ENCODE measurements around the gene RP9. TPM values are rescaled to one million over a fixed set of nuclear protein-coding genes. Genes with fewer than 3 reads are reported as not detected.
A peak's percentile ranks its signal among the peaks of the same experiment; 100 is the strongest.

The RP9 gene
- total RNA-seq, 3 donors from 2014 or later = 29.3 to 30.9 (median 30.6) TPM

GRCh38 chr7:33062782-33063443 lies 46.3 kb downstream of the RP9 start:
- Mint-ChIP-seq H3K4me1 (ENCODE audit: low read depth) (peaks cover 36% of the 10 kb centered on the region), H3K27me3 (ENCODE audit: low read depth) (peaks cover 3% of the 10 kb centered on the region), H3K4me3 (peak overlapping the region; percentile 94), H3K36me3 (ENCODE audit: insufficient read depth) (peaks cover 15% of the 10 kb centered on the region), H3K9me3 (peaks cover 8% of the 10 kb centered on the region)
- DNase-seq (peak; percentile 87), ATAC-seq (peak; percentile 94)

- peaks cover 8% of the 10 kb centered on the region for H3K9me3 Mint-ChIP-seq
- ATAC-seq (peak; percentile 4), DNase-seq (peak; percentile 6)
- peak within 1 kb of the TSS; percentile 94 for H3K4me3 Mint-ChIP-seq
- peaks cover 16% of the 10 kb centered on the region for H3K36me3 Mint-ChIP-seq (ENCODE audit: insufficient read depth)
- peaks cover 41% of the 10 kb centered on the region for H3K4me1 Mint-ChIP-seq (ENCODE audit: low read depth)
- peaks cover 3% of the 10 kb centered on the region for H3K27me3 Mint-ChIP-seq (ENCODE audit: low read depth)
Measured at GRCh38 chr7:33062023-33062781, 47.0 kb downstream of the RP9 start, which contains the start of gene NT5C3A. NT5C3A (minus strand) TSS chr7:33062776; CDS start chr7:33062705, 71 bp downstream.

- Mint-ChIP-seq H3K4me1 (ENCODE audit: low read depth) (peaks cover 42% of the 10 kb centered on the region), H3K36me3 (ENCODE audit: insufficient read depth) (peaks cover 16% of the 10 kb centered on the region), H3K27me3 (ENCODE audit: low read depth) (peaks cover 2% of the 10 kb centered on the region), H3K9me3 (peaks cover 7% of the 10 kb centered on the region), H3K4me3 (peak overlapping the region; percentile 94)
- ATAC-seq (no peak), DNase-seq (no peak)
Measured at GRCh38 chr7:33061282-33061937, 47.8 kb downstream of the RP9 start.

GRCh38 chr7:33059635-33060034 lies 49.6 kb downstream of the RP9 start:
- H3K9me3 Mint-ChIP-seq = no peaks in the 10 kb centered on the region
- H3K27me3 Mint-ChIP-seq (ENCODE audit: low read depth) = no peaks in the 10 kb centered on the region
- ATAC-seq = no peak
- peak overlapping the region; percentile 33 for H3K4me3 Mint-ChIP-seq
- peaks cover 54% of the 10 kb centered on the region for H3K4me1 Mint-ChIP-seq (ENCODE audit: low read depth)
- DNase-seq = no peak
- H3K36me3 Mint-ChIP-seq (ENCODE audit: insufficient read depth) = peaks cover 14% of the 10 kb centered on the region

GRCh38 chr7:33055158-33055557 lies 54.0 kb downstream of the RP9 start:
- ATAC-seq (no peak), DNase-seq (no peak)
- Mint-ChIP-seq H3K4me3 (no peak overlapping the region), H3K4me1 (ENCODE audit: low read depth) (peaks cover 67% of the 10 kb centered on the region), H3K36me3 (ENCODE audit: insufficient read depth) (peaks cover 14% of the 10 kb centered on the region), H3K9me3 (no peaks in the 10 kb centered on the region), H3K27me3 (ENCODE audit: low read depth) (no peaks in the 10 kb centered on the region)

GRCh38 chr7:33054261-33054964 lies 54.8 kb downstream of the RP9 start:
- H3K27me3 Mint-ChIP-seq (ENCODE audit: low read depth) = no peaks in the 10 kb centered on the region
- peaks cover 14% of the 10 kb centered on the region for H3K36me3 Mint-ChIP-seq (ENCODE audit: insufficient read depth)
- no peaks in the 10 kb centered on the region for H3K9me3 Mint-ChIP-seq
- DNase-seq (no peak), ATAC-seq (peak; percentile 85 to 89)
- no peak overlapping the region for H3K4me3 Mint-ChIP-seq
- H3K4me1 Mint-ChIP-seq (ENCODE audit: low read depth) = peaks cover 62% of the 10 kb centered on the region

- no peaks in the 10 kb centered on the region for H3K9me3 Mint-ChIP-seq
- H3K27me3 Mint-ChIP-seq (ENCODE audit: low read depth) = no peaks in the 10 kb centered on the region
- H3K4me3 Mint-ChIP-seq = no peak overlapping the region
- peaks cover 9% of the 10 kb centered on the region for H3K36me3 Mint-ChIP-seq (ENCODE audit: insufficient read depth)
- H3K4me1 Mint-ChIP-seq (ENCODE audit: low read depth) = peaks cover 57% of the 10 kb centered on the region
- no peak for ATAC-seq
- DNase-seq = no peak
Measured at GRCh38 chr7:33053721-33054120, 55.5 kb downstream of the RP9 start.

- H3K4me1 Mint-ChIP-seq (ENCODE audit: low read depth) = peaks cover 48% of the 10 kb centered on the region
- no peak for DNase-seq
- H3K4me3 Mint-ChIP-seq = no peak overlapping the region
- ATAC-seq = peak; percentile 47 to 63
- no peaks in the 10 kb centered on the region for H3K9me3 Mint-ChIP-seq
- no peaks in the 10 kb centered on the region for H3K27me3 Mint-ChIP-seq (ENCODE audit: low read depth)
- peaks cover 4% of the 10 kb centered on the region for H3K36me3 Mint-ChIP-seq (ENCODE audit: insufficient read depth)
Measured at GRCh38 chr7:33050535-33051318, 58.5 kb downstream of the RP9 start.

- H3K9me3 Mint-ChIP-seq = no peaks in the 10 kb centered on the region
- no peak for ATAC-seq
- H3K36me3 Mint-ChIP-seq (ENCODE audit: insufficient read depth) = peaks cover 1% of the 10 kb centered on the region
- no peak overlapping the region for H3K4me3 Mint-ChIP-seq
- H3K4me1 Mint-ChIP-seq (ENCODE audit: low read depth) = peaks cover 43% of the 10 kb centered on the region
- no peaks in the 10 kb centered on the region for H3K27me3 Mint-ChIP-seq (ENCODE audit: low read depth)
- no peak for DNase-seq
Measured at GRCh38 chr7:33048704-33049103, 60.5 kb downstream of the RP9 start.

- H3K9me3 Mint-ChIP-seq = no peaks in the 10 kb centered on the region
- no peak for ATAC-seq
- peaks cover 46% of the 10 kb centered on the region for H3K4me1 Mint-ChIP-seq (ENCODE audit: low read depth)
- H3K4me3 Mint-ChIP-seq = no peak overlapping the region
- DNase-seq = no peak
- H3K36me3 Mint-ChIP-seq (ENCODE audit: insufficient read depth) = peaks cover 4% of the 10 kb centered on the region
- H3K27me3 Mint-ChIP-seq (ENCODE audit: low read depth) = no peaks in the 10 kb centered on the region
Measured at GRCh38 chr7:33048257-33048656, 60.9 kb downstream of the RP9 start.

- ATAC-seq = no peak
- DNase-seq = no peak
- H3K9me3 Mint-ChIP-seq = no peaks in the 10 kb centered on the region
- H3K27me3 Mint-ChIP-seq (ENCODE audit: low read depth) = no peaks in the 10 kb centered on the region
- H3K4me1 Mint-ChIP-seq (ENCODE audit: low read depth) = peaks cover 39% of the 10 kb centered on the region
- peaks cover 4% of the 10 kb centered on the region for H3K36me3 Mint-ChIP-seq (ENCODE audit: insufficient read depth)
- H3K4me3 Mint-ChIP-seq = no peak overlapping the region
Measured at GRCh38 chr7:33044986-33045385, 64.2 kb downstream of the RP9 start.
